ENCODE measurements around the gene TRMT61B. TPM values are rescaled to one million over a fixed set of nuclear protein-coding genes. Genes with fewer than 3 reads are reported as not detected.

The TRMT61B gene
- 14.8 to 18.3 TPM (median 16.1 TPM) in 5 replicates for total RNA-seq (2022; extraction: Qiagen RNA extraction)

GRCh38 chr2:28870146-28870891 is at the start of gene TRMT61B:
TSS of gene TRMT61B (minus strand) at chr2:28870309. CDS start at chr2:28870277, 32 bp downstream.

DNA sequence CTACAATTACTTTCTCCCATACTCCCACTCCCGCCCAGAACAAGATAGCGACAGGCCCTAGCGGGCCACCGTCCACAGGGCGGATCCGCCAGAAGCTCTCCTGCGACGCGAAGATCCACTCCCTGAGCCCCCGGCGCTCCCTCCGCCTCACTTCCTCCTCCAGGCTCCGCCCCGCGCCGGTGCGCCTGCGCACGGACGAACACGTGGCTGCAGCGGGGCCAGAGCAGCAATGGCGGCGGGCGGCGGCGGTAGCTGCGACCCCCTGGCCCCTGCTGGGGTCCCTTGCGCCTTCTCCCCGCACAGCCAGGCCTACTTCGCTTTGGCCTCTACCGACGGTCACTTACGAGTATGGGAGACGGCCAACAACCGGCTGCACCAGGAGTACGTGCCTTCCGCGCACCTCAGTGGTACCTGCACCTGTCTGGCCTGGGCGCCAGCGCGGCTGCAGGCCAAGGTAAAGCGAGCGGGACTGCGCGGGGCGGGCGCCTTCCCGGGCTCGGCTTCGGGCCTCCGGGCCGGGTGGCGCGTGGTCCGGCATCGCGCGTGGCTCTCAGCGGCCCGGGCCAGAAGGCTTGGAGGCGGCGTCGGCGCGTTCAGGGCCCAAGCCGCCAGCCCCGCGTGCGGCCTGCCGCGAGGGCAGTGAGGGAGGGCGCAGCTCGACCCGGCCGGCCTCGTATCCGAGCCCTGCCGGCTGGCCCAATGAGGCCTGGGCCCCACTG is 24.5 kb upstream of the TRMT61B start, which contains the start of gene WDR43:
Gene WDR43 (plus strand): TSS at position 198 of the 719 bp plus-strand sequence. CDS start 32 bp downstream, at position 230.

GRCh38 chr2:28810384-28811285 is 59.5 kb downstream of the TRMT61B start, which contains the start of gene SPDYA:
TSS of gene SPDYA (plus strand) at chr2:28810834. CDS start at chr2:28816015, 5,181 bp downstream.

Other genes starting within 250 kb of the TRMT61B start
- 115 to 183 TPM (median 144 TPM) in 5 replicates for gene PPP1CB, start 118.5 kb downstream of the TRMT61B start, total RNA-seq (2022; extraction: Qiagen RNA extraction)
- 0.16 to 0.21 TPM (median 0.20 TPM) in 5 replicates for gene SPDYA, start 59.5 kb downstream of the TRMT61B start, total RNA-seq (2022; extraction: Qiagen RNA extraction)
- gene WDR43, start 24.4 kb upstream of the TRMT61B start, total RNA-seq (2022; extraction: Qiagen RNA extraction), result 83.8 to 111 TPM (median 89.9 TPM) in 5 replicates
- 0.09 to 0.24 TPM (median 0.14 TPM) in 5 replicates for gene TOGARAM2, start 111.0 kb upstream of the TRMT61B start, total RNA-seq (2022; extraction: Qiagen RNA extraction)
- not detected in 5 replicates for gene PCARE, start 204.2 kb upstream of the TRMT61B start, total RNA-seq (2022; extraction: Qiagen RNA extraction)
- gene CLIP4, start 245.1 kb upstream of the TRMT61B start, total RNA-seq (2022; extraction: Qiagen RNA extraction), result 19.6 to 24.9 TPM (median 22.7 TPM) in 5 replicates